GM12865 (cell line): ENCODE data around the gene LHFPL2.

Experiments
- DNase-seq: peaks from one replicate; pipeline ENCODE4 v3.0.0; 2010; ENCODE audit warnings: low read depth
- H3K4me3 ChIP-seq: 2 replicates; pipeline ENCODE4 v1.5.1; 2011; ENCODE audit warnings: mild to moderate bottlenecking, low read depth, low read length, control low read depth
- CTCF ChIP-seq: IDR thresholded peaks from 2 replicates; pipeline ENCODE4 v1.5.1; 2011; ENCODE audit warnings: low read length, control low read depth, low read depth, inconsistent platforms; ENCODE audit not compliant: insufficient read depth; ENCODE audit errors: missing control alignments

Gene LHFPL2

GRCh38 chr5:78522476-78523260, 125.9 kb downstream of the LHFPL2 start:
- no peak for TF ChIP-seq CTCF
- no peak overlapping the region for H3K4me3 ChIP-seq
- no peak for DNase-seq

DNA sequence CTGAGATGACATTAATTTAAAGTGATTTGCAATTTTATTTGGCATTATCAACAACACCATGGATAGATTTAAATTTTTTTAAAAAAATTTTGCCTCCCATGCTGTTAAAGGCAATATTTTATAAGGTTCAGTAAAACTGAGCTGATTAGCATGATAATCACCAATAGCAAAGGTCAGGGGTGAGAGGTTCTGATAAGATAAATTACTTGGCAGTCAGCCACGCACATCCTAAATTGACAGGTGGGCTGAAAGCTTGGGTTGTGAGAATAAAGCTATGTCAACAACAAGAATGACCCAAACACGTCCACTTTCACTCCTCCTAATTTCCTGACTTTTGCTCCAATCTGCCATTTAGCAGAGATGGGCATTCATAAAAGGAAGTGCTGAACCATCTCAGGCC, 127.1 kb downstream of the LHFPL2 start:
- no peak for DNase-seq
- TF ChIP-seq CTCF: no peak
- no peak overlapping the region for H3K4me3 ChIP-seq

GRCh38 chr5:78519198-78519941, 129.2 kb downstream of the LHFPL2 start:
- no peak for TF ChIP-seq CTCF
- DNase-seq: peak; percentile 15
- H3K4me3 ChIP-seq: no peak overlapping the region

DNA sequence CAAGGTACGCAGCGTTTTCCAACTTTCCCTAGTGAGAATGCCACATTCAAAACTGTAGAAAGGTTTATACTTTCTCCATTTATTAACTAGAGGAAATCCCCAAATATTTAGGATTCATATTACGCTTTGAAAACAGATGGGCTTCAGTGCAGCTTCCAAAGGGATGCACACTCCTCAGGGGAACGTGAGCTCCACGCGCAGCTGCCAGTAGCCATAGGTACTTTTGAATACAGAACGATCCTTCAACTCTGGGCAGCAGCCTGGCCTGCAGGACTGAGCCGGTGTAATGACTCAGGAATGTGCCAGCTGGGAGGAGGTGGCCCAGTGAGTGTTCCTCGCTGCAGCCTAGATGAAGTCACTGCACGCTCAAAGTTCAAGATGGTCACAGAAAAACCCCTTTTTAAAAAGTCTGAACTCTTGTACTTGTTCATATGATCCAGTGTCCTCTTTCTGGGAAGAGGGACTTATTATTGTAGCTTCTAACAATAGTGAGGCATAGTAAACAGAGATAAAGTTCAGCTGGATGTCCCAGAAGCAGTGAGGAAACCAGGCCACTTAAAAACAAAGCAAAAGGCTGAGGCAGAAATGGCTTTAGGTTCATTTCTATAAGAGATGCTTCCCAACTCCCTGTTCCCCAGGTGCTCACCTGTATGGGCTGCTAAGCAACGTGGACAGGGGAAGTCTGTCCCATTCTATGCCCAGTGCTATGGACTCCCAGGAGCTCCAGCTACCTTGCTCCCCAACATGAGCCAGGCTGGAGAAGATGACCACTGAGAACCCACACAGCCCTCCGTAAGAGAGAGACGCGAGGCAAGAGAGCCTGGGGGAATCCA, 130.0 kb downstream of the LHFPL2 start:
- H3K4me3 ChIP-seq: no peak overlapping the region
- no peak for TF ChIP-seq CTCF
- DNase-seq: no peak

- no peak overlapping the region for H3K4me3 ChIP-seq
- DNase-seq: no peak
- TF ChIP-seq CTCF: no peak
Measured at GRCh38 chr5:78515670-78516069, 132.9 kb downstream of the LHFPL2 start.

DNA sequence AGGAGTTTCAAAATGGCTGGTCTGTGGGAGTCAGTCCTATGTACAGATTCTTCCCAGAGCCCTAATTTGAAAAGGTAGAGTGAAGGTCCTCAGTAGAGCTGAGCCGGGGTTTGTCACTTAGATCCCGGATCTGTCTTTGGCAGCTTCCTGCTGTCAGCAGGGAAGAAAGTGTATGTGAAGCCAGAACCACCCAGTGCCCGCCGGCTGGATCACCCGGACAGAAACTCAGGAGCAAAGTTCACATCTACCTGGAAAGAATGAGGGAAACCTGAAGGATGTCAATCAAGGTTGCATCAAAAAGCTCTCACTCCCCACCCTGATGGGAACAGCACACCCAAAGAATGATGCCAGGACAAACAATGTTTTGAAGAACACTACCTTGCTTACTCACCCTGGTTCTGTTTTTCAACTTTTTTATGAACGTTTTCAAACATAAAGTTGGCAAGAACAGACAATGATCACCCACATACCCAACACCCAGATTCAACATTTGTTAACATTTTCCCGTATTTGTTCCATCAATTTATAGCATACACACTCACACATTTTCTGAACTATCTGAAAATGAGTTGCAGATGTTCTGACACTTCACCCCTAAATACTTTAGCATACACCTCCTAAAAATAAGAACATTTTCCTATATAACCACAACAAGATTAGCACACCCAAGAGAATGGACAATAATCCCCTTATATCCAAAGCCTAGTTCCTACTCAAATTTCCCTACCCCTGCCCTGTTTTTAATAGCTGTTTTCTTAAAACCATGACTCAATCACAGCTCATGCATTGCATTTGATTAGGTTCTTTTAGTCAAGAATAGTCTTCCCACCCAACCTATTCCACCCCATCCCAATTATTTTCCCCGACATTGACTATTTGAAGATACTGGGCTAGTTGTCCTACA, 133.9 kb downstream of the LHFPL2 start:
- no peak for DNase-seq
- TF ChIP-seq CTCF: no peak
- no peak overlapping the region for H3K4me3 ChIP-seq
